Fibroblast of skin of left quadriceps (primary cell): ENCODE measurements around the gene ZNF624.
A peak's percentile ranks its signal among the peaks of the same experiment; 100 is the strongest.
"Not testable (repeated sequence)": the region's sequence is repeated elsewhere in the genome, so short reads cannot be mapped to it uniquely, and the experiment has no call there.

Source experiments
- DNase-seq, 2 experiments: peaks; one replicate each; pipeline ENCODE4 v3.0.0-alpha.2; 2013; ENCODE audit warnings: low read depth in 2 of 2

The ZNF624 gene

GRCh38 chr17:16653367-16654041, at the start of gene ZNF624:
TSS of gene ZNF624 (minus strand) at chr17:16653850.
- DNase-seq, result peak; percentile 78 to 81

GRCh38 chr17:16697603-16698002, 44.0 kb upstream of the ZNF624 start:
- not testable (repeated sequence) for DNase-seq

DNA sequence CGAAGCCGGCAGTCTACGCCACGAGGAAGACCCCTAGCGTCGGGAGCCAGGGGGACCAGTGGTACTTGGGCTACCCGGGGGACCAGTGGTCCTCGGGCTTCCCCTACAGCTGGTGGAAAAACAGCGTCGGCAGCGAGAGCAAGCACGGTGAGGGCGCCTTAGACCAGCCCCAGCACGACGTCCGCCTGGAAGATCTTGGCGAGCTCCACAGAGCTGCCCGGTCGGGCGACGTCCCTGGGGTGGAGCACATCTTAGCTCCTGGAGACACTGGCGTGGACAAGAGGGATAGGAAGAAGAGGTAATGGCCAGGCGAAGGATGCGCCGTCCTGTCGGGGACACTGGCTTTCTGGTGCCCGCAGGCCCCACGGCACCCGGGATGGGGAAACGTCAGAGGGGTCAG, 36.8 kb upstream of the ZNF624 start:
- DNase-seq, result not testable (repeated sequence)

DNA sequence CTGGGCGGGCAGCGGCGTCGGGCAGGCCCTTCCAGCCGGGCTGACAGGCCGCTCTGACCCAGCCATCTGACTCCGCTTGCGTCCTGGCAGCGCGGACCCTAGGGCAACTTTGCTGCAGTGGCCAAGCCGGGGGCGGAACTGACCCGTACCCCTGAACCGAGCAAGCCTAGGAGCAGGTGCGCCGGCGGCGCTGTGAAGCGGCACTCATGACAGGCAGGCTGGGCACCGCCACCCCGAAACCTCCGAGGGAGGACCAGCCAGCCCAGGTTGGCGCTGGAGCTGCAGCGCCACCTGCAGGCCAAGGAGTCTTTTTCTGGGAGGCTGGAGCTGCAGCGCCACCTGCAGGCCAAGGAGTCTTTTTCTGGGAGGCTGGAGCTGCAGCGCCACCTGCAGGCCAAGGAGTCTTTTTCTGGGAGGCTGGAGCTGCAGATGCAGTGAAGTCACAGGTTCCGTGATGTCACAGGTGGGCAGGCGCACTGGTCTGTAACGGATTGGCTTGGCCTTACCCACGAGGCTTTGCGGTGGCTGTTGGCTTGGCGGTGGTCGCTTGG, 36.2 kb upstream of the ZNF624 start, which contains the start of gene CCDC144A:
Gene CCDC144A, plus strand, starts transcription at position 511 of the 551 bp plus-strand sequence. CDS start 160 bp downstream, outside the sequence.
- not testable (repeated sequence) for DNase-seq

DNA sequence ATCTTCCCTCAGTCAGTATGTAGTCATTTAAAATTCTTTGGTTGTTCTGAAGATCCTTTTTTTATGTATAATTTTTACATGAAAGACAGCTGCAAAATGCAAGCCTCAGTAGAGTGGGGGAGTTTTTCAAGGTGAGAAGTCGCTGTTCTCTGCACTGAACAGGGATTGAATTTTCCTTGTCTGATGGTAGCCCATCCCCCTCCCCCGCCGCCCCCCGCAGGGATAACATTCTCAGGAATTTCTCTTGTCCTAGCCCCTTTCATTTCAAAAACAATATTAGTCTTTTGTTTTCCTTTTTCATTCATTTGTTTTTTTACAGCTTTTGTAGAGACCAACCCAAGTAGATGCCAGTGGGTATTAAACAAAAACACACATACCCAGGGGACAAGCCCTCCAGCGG, 33.5 kb upstream of the ZNF624 start:
- not testable (repeated sequence) for DNase-seq

GRCh38 chr17:16686019-16686418, 32.4 kb upstream of the ZNF624 start:
- DNase-seq, result not testable (repeated sequence)

DNA sequence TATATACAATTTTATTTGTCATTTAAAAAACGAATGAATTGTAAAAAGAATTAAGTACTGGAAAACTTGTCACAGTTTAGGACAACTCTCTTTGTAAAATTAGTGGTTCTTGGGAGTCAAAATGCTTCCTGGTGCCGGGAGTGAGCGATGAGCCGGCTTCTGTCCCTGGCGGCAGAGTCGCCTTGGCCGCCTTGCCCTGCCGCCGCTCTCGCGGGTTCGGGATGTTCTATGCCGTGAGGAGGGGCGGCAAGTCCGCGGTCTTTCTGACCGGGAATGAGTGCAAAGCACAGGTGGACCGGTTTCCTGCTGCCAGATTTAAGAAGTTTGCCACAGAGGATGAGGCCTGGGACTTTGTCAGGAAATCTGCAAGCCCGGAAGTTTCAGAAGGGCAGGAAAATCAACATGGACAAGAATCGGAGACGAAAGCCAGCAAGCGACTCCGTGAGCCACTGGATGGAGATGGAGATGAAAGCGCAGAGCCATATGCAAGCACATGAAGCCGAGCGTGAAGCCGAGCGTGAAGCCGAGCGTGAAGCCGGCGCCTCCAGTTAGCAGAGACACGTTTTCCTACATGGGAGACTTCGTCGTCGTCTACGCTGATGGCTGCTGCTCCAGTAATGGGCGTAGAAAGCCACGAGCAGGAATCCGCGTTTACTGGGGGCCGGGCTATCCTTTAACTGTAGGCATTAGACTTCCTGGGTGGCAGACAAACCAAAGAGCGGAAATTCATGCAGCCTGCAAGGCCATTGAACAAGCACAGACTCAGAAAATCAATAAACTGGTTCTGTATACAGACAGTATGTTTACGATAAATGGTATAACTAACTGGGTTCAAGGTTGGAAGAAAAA, 29.9 kb upstream of the ZNF624 start:
- not testable (repeated sequence) for DNase-seq

DNA sequence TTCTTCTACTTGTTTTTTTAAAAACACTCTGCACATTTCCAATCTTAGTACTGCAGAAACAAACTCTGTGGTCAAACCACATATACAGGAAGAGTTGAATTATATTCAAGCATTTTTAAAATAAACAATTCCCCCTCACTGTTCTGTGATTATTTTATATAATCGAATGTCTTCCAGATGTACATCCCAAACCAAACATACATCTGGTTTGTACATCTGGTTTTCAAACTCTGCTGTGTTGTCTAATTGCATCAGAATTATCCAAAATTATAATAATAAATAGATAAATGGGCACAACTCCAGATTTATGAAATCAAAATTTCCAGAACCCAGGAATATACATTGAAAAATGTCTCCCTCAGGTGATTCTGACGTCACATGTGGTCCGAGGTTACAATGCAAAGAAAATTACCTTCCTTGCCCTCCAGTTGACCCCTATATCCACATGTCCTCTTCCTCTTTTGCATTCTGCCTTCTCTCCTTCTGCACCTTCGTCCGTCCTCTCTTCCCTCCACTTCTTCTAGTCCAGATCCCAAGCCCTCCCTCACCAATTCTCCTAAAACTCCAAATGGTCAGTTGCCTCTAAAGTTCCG, 23.1 kb upstream of the ZNF624 start:
- DNase-seq, result peak; percentile 23 to 24

DNA sequence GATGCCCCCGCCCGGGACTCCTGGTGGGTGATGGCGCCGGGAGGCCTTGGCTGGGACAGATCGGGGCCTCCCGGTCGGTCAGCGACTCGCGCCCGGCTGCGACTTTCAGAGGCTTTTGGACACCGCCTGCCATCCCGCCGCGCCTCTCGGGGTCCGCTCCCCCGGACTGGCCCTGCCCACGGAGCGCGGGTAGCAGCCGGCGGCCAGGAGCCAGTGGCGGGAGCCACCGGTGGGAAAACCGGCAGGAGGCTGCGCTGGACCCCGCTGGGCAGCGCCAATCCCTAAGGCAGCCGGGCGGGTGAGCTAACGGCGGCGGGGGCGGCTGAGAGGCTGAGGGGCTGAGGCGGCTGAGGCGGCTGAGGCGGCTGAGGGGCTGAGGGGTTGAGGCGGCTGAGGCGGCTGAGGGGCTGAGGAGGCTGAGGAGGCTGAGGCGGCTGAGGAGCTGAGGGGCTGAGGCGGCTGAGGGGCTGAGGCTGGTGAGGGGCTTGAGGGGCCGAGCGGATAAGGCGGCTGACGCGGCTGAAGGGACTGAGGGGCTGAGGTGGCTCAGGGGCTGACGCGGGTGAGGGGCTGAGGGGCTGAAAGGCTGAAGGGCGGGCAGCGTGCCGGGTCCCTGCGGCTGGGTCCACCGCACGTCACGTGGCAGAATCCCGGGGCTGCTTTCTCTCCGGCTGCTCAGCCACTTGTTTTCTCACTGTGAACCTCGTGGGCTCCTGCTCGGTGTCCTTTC, 13.4 kb upstream of the ZNF624 start:
- DNase-seq, result not testable (repeated sequence)

- DNase-seq, result not testable (repeated sequence)
Measured at GRCh38 chr17:16666553-16666906, 12.9 kb upstream of the ZNF624 start.

- DNase-seq, result no peak
Measured at GRCh38 chr17:16662936-16663335, 9.3 kb upstream of the ZNF624 start.

DNA sequence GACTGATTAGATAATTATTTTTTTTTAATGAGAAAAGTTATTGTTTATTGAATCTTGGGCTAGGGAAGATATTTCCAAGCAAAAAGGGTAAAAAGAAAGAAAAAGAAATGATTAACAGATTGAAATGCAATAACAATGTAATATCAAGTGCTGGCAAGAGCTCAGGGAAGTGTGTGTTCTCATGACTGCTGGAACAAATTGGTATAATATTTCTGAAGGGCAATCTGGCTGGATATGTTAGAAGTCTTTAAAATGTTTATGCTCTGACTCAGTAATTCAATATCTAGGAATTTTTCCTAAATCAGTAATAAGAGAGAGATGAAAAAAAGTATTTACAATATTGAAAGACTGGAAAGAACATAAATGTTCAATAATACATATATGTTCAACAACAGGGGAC, 7.6 kb upstream of the ZNF624 start:
- no peak for DNase-seq

DNA sequence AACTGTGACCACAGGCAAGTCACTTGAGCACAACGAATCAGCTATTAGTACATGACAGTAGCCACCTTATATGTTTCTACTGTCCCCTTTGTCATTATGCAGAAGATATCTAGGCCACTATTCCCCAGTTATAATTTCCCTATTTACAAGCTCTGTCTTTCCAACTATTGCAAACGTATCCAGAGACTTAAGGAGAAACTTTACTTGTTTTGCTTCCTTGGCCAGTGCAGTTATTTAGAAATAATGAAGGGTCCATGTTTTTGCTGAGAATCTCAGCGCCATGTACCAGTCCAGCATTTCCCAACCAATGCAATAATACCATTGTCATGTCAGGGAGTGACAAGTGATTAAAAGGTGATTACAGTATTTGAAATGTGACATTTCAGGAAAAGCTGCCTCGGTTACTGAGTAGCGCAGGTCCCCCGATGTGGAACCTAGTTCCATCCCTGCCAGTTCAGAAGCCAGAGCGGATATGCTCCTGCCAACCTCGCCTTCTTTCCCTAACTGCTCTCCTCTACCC, 743 bp downstream of the ZNF624 start:
- DNase-seq, result no peak

GRCh38 chr17:16652252-16652651, 1.4 kb downstream of the ZNF624 start:
- no peak for DNase-seq

GRCh38 chr17:16649585-16649984, 4.1 kb downstream of the ZNF624 start:
- DNase-seq, result no peak

- no peak for DNase-seq
Measured at GRCh38 chr17:16639438-16639837, 14.2 kb downstream of the ZNF624 start.

GRCh38 chr17:16623282-16623681, 30.4 kb downstream of the ZNF624 start:
- DNase-seq, result no peak

DNA sequence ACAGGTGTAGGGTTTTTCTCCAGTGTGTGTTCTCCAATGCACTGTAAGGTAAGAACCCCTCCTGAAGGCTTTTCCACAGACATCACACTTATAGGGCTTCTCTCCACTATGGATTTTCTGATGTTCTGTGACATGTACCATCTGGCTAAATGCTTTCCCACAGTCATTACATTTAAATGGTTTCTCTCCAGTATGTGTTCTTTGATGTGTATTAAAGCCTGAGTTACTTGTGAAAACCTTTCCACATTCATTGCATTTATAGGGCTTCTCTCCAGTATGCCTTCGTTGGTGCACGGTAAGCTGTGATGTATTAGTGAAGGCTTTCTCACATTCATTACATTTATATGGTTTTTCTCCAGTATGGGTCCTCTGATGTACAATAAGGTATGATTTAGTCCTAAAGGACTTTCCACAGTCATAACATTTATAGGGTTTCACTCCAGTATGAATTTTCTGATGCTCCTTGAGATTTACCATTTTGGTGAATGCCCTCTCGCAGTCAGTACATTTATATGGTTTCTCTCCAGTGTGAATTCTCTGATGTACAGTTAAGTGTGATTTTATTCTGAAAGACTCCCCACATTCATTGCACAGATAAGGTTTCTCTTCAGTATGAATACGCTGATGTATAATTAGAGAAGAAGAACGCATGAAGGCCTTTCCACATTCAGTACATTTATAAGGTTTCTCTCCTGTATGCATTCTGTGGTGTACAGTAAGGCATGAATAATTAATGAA, 30.9 kb downstream of the ZNF624 start:
- no peak for DNase-seq

DNA sequence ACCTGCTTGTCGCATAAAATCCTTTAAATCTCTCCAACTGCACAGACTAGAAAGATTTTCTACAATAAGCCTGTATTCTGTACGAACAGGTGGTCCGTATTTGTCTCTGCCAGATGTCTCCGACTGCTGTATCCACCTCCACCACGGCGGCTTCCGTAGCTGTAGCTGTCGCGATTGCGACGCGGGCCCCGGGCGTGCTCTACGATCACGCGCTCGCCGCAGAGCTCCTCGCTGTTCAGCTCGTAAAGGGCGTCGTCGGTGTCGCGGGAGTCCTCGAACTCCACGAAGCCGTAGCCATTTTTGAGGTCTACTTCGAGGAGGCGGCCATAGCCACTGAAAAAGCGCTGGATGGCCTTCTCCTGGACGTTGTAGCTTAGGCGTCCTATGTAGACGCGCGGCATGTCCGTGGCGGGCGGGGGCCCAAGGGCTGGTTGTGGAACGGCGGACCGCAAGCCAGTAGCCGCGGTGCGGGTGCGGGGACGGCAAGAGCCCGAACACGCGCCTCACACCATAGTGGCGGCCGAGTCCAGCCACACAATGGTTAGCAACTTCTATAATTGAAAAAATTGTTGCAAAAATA, 36.1 kb downstream of the ZNF624 start:
- no peak for DNase-seq

GRCh38 chr17:16599537-16599936, 54.1 kb downstream of the ZNF624 start:
- no peak for DNase-seq
